T-helper 2 cell (primary cell): ENCODE data around the gene DUSP3.

Source experiments
- DNase-seq, 5 experiments: peaks; one replicate each; pipeline versions ENCODE4 v3.0.0 to v3.0.0-alpha.2; 2012 to 2022

The DUSP3 gene

DNA sequence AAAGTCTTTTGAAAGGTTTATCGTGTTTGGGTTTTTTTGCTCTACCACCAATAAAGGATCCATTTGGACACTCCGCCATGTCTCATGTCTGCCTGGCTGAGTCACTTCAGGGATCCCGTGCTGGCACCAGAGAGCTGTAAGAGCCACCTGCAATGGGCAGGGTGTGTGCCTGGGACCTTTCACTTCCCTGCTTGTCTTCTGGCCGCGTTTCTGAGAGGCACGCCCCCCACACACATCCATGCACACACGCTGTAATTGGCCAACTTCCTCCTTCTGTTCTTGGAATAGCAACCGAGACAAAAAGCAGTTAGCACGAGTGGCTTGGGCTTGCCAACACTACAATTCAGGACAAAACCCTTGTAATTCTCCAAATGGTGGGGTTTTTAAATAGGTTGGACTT, 10.4 kb downstream of the DUSP3 start:
- DNase-seq: no peak

DNA sequence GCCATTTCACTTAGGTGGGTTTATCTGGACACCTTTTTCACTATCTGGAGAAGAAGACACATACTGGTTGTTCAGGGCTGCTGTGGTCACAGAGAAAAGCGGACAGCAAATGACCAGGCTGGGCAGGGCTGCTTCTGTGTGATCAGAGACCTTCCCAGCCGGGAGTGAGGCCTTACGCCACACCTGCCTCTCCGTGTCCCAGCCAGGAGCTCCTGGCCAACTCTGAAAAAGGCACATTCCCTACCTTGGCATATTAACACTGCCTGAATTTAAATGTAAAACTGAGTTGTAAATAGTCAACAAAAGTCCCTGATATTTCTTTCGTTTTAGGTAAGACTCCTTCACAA, 11.1 kb downstream of the DUSP3 start:
- DNase-seq: no peak

DNA sequence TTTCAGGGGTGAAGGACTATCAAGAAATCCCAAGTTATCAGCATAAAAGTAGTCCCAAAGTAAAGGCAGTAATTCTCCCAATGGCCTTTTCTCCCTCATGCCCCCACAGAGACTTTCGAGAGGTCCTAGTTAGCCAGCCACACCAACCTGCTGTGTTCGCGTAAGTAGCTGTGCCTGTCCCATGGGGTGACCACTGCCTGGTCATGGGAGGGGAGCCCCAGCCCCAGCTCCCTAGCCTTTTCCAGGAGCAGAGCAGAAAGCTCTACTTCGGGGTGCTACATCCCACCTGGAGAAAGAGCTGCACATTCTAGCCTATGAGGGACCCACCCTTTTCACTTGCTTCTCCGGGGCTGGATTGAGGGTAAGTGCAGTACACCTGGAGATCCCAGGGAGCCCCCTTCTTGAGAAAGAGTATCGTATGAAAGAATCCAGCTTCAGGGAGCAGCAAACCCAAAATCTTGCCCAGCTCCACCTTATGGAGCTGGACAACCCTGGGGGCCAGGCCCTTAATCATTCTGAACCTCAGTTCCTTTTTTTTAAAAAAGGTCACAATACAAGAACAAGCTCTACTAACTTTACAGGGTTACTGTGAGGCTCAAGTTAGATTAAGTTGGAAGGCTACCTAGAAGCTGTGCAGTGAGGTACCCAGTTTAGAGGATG, 11.6 kb downstream of the DUSP3 start:
- DNase-seq: no peak

DNA sequence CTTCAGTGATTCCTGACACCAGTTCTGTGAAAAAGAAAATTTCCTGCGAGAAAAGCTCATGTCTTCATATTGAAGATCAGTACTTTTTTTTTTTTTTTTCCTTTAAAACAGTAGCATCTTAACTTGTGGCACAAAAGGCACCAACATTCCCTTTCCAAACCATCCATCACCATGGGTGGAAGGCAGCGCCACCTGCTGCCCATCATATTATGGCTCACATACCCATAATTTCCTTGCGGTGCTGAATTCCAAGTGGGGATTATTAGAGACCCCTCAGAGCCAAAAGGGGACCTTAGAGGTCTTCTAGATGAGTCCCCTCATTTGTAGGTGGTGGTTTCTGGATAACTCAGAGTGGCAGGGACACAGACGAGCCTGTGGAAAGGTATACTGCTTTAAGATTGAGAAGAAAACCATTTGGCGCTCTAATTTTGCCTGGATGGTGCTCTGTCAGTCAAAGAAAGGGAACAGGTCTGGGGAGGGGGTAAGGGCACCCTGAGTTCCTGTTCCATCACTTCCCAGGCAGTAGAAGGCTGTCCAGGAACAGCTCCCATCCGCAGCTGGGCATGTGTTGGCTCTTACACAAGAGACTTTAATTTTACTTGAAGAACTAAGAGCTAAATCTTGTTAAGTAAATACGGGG, 12.2 kb downstream of the DUSP3 start:
- DNase-seq: peak in 4 of 5 experiments; percentile 24 to 38 (median 29)

DNA sequence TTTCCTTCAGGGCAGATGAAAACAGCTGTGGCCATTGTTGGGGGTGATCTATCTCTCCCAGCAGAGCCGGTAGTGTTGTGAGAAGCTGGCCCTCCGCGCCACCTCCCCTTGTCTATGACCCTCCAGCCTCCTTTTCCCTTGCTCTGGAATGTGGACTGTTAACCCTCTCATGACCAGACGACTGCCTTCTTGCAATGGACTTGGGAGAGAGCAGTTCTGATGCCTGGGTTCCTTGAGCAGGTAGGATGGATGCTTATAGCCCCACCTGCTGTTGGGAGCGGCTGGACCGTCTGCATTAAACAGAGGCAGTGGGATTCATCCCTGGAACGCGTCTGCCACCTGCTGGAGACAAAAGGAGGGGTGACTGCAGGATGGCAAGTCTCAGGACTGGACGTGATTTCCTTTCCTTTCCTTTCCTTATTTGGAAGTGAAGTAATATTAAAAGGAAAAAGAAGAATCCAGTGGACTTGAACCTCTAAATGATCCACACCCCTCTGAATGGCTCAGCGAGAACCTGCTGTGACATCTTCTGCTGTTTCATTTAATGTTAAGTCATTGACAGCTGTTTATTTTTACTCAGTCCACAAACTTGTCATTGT, 18.4 kb downstream of the DUSP3 start:
- DNase-seq: peak; percentile 64 to 87 (median 75)

DNA sequence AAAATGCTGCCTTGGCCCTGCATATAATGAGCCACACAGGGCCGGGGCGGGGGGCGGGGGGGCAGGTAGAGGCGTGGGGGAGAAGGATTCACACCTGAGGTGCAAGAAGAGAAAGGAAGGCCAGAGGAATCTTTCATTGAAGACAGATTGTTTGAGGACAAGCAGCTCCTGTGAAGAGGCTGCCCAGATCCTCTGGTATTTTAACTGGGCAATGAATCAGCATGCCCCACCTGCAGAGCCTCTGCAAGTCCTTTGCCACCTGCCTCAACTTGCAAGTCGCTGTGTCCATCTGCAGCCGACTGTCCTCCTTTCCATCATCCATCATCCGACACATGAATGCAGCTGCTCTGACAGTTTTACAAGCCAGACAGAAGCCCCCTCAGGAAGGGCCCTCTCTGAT, 18.9 kb downstream of the DUSP3 start:
- no peak for DNase-seq

DNA sequence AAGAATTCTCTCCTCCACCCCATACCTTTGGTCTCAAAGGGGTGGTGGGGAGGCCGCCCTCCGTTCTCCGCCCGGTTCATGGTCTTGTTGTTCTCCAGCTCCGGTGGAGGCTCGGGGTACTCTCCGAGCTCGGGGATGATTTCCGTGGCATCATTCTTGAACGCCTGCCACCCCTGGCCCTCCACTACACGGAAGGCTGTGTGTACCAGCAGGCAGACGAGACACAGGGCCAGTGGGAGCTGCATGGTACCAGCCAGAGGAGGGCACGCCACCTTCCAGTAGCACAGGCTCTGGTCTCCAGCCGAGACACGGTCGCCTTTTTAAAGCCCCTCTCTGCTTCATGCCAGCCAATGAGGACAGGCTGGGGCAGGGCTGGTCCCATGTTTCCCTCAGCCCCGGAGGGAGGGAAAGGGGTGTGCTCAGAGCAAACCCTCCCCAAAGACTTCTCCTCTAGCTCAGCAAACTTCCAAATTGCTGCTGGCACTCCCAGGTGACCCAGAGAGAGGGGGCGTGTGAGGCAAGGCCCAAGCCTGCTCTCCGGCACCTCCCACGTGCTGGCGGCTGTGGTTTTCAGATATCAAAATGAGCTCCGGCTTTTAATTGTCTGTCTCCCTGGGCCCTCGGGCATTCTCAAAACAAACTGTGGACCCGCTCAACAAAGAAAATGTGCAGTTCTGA, 20.1 kb downstream of the DUSP3 start, which contains the start of gene SOST:
Gene SOST (minus strand): TSS at position 295 of the 678 bp plus-strand sequence. CDS start 50 bp downstream, at position 245.
- no peak for DNase-seq

DNA sequence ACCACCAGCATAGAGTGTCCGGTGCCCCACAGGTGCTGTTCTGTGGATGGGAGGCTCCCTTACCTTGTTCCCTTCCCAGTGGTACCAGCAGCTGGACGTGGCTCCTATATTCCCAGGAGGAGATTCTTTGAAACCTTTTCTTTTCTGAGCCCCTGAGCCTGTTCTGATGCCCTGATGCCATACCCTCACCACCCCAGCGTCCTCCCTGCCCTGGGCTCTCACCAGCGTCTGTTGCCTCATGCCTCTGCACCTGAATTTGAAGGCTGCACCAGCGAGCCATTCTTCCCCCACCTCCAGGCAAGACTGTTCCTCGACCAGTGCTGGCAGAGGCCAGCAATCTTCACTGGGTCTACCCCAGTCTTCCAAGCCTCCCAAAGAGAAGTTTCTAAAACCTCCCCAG, 20.7 kb downstream of the DUSP3 start:
- DNase-seq: no peak

DNA sequence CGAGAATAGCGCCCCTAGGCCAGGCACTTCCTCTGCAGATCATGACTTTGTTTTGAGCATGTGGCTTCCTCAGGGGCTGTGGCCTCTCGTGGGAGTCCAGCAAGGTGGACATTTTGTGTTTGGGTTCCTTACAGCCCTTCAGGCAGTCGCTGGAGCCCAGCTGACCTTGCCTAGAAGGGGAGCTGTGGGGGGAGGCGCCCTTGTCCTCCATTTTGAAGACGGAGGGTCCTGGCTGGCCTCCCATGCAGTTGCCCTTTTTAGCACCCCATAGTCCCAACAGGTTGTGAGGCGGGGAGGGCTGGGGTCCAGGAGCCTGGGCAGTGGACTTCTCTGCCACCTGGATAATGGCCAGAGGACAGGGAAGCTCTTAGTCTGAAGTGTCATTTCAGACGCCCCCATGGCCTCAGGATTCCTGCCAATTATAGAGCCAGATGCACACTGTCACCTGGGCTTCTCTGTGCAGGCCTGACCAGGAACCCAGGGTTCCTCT, 21.6 kb downstream of the DUSP3 start:
- DNase-seq: no peak

DNA sequence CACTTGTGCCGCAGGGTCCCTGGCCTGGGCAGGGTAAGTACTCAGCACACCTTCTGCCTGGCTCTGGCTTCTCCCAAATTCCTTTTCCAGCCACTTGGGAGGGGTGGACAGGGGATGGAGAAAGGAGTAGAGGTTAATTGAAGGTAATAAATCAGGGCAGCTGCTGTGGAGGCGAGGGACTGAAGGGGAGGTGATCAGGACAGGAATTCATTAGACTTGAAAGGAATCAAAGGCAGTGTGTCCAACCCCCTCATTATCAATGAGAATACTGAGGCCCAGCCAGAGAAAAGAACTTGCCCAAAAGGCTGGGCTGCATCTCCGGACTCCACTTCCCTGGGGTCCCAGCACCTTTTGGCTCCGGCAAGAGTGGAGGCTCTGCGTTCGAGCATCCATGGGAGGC, 22.6 kb downstream of the DUSP3 start:
- no peak for DNase-seq

DNA sequence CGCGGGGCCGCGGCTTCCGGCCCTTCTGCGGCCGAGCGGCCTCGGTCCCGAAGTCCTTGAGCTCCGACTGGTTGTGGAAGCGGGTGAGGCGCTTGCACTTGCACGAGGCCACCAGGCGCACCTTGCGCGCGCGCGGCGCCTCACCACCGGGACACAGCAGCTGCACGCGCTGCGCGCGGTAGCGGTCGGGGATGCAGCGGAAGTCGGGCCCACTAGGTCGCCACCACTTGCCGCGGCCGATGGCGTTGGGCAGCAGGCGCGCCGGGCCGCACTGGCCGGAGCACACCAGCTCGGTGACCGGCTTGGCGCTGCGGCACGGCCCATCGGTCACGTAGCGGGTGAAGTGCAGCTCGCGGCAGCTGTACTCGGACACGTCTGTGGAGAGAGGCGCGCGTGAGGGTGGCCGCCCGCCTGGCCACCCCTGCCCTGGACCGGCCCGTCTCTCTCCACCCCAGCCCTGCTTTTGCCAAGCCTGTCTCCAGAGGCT, 23.3 kb downstream of the DUSP3 start:
- DNase-seq: peak in 1 of 5 experiments; percentile 50

DNA sequence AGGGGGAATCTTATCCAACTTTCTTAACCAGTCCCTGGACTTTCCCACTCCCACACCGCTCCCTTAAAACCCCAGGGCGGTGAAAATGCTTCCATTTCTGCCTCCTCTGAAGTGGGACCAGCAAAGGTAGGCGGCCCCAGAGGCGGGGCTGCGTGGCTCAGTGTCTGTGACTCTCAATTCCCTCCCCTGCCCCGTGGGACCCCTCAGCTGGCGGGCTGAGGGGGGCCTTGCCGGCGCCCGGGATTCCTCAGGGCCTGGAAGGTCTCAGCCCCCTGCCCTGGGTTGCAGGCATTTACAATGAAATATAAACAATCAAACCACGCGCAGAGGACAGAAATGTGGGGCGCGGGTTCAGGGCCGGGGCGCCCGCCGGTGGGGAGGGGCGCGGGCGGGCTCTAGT, 23.8 kb downstream of the DUSP3 start:
- DNase-seq: no peak

DNA sequence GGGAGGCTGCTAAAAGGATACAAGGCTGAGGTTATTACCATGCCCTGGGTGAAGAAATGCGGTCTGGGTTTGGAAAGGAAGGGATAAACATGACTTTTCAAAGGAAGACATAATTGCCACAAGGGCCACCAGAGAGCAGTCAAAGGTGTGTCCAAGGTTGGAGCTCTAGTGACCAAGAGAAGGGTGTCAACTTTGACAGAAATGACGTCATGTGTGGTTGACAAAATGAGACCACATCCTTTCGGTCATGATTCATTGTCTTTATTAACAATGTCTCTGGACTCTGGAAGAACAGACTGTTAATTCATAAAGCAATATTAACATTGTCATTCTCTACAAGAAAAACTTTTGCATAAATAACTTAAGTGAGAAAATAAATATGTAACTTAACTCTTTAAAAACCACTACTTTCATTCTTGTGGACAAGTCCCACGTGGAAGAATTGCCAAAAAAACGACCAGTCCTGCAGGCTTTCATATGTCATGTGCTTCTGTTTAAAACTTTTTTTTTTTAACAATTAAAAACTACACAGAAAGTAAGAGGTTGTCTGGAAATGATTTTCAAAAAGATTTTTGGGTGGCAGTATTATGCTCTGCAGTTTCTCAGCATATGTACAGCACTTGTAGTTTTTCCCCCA, 25.2 kb downstream of the DUSP3 start:
- no peak for DNase-seq

DNA sequence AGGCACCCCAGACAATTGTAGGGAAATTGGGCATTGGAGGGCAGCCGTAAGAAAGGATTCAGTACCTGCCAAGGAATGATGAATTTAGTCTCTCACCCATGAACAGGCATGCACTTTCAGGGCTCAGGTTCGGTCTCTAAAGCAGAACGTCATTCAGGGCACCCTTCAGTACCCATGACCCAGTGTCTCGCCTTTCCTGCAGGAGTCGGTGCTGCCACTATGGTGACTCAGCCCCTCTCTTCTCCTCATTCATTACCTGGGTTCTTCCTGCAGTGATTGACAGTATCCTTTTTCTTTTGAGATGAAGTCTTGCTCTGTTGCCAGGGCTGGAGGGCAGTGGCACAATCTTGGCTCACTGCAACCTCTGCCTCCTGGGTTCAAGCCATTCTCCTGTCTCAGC, 28.6 kb downstream of the DUSP3 start:
- DNase-seq: no peak

DNA sequence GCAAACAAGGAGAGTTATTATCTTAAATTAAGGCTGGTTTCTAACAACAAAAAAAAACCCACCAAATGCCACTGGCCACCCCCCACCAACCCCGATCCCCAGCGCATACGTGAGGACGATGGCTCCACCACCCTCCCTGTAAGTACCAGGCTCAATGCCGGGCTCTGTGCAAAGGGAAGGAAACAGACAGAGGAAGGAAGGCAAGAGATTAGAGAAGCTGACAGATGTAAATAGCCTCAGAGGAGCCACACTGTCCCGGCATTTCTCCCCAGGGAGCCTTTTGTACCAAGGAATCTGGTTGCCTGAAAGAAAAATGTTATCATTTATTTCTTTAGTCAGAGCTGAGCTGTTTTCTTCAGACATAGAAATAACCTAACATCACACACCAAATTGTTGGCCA, 33.2 kb downstream of the DUSP3 start:
- DNase-seq: no peak

DNA sequence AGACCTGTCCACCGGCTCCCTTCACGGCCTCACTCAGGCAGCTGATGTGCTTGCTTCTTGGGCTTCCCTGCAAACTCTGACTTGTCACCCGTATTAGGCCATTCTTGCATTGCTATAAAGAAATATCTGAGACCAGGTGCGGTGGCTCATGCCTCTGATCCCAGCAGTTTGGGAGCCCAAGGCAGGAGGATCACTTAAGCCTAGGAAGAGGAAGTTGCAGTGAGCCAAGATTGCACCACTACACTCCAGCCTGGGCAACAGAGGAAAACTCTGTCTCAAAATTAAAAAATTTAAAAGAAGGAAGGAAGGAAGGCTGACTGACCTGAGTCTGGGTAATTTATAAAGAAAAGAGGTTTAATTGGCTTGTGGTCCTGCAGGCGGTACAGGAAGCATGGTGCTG, 37.1 kb downstream of the DUSP3 start:
- no peak for DNase-seq

DNA sequence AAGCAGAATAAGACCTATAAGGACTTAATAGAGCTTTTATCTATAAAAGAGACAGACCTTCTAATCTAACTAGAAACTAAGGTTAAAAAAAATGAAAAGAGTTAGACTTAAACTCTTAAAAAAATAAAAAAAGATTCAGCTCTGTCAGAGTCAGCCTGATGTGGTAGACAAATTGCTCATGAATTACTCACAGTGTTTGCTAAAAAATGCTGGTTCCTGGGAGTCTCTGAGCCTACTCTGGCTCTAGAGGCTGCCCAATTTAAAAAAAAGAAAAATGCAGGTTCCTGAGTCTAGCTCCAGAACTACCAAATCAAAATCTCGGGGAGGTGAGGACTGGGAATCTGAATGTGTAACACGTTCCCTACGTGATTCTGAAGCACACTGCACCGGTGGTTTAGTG, 38.2 kb downstream of the DUSP3 start:
- no peak for DNase-seq

DNA sequence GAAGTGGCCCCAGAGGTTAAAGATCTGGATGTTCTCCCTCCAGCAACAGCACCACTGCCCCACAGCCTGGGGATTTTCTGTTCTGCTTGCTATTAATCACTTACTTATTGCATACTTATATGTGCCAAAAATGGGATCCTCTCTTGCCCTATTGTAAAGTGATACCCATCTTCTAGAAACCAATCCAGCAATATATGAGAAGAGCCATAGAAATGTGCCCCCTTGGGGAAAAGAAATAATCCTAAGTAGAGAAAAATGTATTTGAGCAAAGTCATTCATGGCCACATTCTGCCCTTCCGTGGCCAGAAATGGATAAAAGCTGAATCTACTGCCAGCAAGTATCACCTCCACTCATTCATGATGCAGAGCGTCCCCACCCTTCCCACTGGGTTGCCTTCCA, 41.1 kb downstream of the DUSP3 start:
- no peak for DNase-seq

DNA sequence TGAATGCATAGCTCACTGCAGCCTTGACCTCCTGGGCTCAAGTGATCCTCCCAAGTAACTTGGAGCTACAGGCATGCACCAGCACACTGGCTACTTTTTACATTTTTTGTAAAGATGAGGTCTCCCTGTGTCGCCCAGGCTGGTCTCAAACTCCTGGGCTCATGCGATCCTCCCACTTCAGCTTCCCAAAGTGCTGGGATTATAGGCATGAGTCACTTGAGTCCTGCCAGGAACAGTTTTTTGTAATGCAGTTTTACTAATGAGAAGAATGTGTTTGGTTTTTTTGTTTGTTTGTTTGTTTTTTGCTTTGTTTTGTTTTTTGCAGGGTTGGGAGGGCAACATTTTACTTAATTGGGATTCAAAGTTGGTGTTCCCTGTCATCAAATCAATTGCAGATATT, 42.4 kb downstream of the DUSP3 start:
- DNase-seq: no peak

DNA sequence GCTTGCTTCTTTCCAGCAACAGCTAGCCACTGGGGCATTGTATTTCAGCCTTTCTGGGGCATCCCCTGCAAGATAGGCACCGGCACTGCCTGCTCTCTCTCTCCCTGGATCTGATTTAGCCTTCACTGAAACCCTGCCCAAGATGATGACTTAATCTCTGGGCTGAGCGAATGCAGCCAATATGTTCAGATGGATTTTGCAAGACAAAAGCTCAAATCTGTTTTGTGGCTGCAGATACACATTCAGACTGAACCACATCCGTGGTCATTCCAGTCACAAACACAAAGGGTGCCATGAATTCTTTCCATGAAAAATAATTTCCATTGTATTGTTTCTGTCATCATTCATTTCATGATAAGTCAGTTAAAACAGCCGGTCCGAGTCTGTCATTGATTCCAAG, 44.4 kb downstream of the DUSP3 start:
- no peak for DNase-seq

DNA sequence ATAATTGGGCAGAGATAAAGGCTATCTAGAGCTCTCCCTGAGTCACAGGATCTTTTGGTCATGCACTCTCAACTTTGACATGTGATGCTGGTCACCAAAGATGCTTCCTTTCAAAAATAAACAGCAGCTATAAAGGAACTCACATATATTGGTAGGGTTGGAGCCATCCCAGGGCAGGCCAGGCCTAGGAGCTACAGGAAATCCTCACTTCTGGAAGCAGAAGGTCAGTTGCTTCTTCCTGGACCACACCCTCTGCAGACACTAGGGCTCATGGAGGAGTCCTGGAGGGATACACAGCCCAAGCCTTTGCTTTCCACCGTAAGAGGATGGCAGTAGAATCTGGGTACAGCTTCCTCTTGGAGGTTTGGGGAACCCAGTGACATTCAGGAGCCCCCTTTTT, 44.8 kb downstream of the DUSP3 start:
- no peak for DNase-seq

DNA sequence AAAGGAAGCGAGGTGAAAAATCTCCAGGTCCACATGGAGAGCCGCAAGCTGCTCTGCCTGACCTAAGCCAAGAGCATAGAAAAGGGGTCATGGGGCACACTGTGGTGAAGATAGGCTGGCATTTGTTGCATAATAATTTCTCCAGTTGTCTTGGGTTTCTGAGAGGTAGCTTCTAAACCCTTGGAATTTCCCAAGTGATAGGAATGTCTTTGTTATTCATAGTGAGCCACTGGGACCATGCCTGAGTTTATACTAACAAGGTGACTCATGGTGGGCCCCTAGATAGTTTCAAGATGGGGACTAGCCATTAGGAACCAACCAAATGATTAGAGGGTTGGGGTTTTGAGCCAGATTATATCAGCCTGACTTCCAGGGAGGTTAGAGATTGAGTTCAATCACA, 45.8 kb downstream of the DUSP3 start:
- no peak for DNase-seq

DNA sequence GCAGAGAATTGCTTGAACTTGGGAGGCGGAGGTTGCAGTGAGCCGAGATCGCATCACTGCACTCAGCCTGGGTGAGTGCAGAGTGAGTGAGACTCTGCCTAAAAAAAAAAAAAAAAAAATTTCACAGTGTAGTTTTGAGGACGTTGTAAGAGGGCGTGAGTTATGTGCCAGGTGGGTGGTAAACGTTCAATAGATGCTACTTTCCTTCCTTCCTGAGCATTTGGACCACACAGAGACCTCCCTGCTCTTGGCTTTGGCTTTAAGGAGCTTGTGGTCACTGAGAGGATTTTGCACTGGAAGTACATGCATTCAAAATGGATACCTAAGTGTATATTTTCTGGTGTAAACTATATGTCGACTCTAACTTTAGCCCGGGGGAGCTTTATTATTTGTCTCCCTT, 50.7 kb downstream of the DUSP3 start:
- no peak for DNase-seq
